Stimulated activated naive CD8-positive, alpha-beta T cell treated with anti-CD3 and anti-CD28 coated beads, Interleukin-15, Interleukin-2, amounts not matched to agents 100 ng/mL and 50 ng/mL, for 24 hours (primary cell): ENCODE data around the gene SUMF1.

Experiments
- H3K27ac Mint-ChIP-seq: one replicate; pipeline ENCODE4 v1.8.0; 2021; ENCODE audit warnings: mild to moderate bottlenecking, mixed read lengths
- H3K27me3 Mint-ChIP-seq: one replicate; pipeline ENCODE4 v1.8.0; 2021; ENCODE audit warnings: mixed read lengths
- H3K36me3 Mint-ChIP-seq: one replicate; pipeline ENCODE4 v1.8.0; 2021; ENCODE audit warnings: low read depth, mixed read lengths
- H3K4me1 Mint-ChIP-seq: one replicate; pipeline ENCODE4 v1.8.0; 2021; ENCODE audit warnings: low read depth, mixed read lengths
- H3K4me3 Mint-ChIP-seq: one replicate; pipeline ENCODE4 v1.8.0; 2021; ENCODE audit warnings: mild to moderate bottlenecking, mixed read lengths
- H3K9me3 Mint-ChIP-seq: one replicate; pipeline ENCODE4 v1.8.0; 2021; ENCODE audit warnings: mixed read lengths

The SUMF1 gene

DNA sequence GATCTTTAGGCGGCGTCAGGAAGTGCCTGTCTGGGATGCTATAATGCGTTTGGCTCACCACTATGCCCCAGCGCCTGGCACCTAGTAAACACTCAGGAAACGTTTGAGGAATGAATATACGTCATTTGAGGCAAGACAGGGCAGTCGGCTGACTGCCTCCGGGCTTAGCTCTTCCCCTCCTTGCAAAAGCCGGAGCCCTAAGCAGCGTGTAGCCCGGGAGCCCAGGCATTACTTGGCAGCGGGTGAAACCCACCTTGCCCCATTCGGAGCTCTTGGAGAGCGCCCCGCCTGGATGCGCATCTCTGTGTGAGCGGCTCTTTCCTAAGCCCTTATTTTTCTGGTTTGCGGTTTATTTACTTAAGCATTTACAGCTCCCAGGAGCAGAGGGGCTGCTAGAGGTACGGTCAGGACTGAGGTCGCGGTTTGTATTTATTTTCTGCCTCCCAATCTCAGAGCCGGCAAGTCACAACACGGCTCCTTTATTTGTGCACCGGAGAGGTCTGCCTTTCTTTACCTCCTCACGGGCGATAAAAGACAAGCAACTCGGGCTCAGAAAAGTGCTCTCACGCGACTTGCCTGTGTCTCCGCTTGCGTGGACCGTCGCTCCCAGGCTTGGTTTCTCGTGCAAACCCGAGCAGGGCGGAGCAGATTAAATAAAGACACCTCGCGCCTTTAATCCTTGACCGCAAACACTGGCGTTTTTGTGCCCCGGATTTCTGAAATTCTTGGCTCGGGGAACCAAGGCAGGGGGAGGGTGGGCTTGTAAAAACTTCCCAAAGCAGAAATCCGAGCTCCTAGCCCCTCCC lies 25.3 kb upstream of the SUMF1 start:
- H3K27ac Mint-ChIP-seq, result peak overlapping the region; percentile 90

GRCh38 chr3:4491855-4492207 lies 24.8 kb upstream of the SUMF1 start:
- peaks cover 34% of the 10 kb centered on the region for H3K4me1 Mint-ChIP-seq
- H3K4me3 Mint-ChIP-seq, result peak overlapping the region; percentile 97
- H3K36me3 Mint-ChIP-seq, result peaks cover 25% of the 10 kb centered on the region
- peaks cover 5% of the 10 kb centered on the region for H3K27me3 Mint-ChIP-seq
- peak overlapping the region; percentile 90 for H3K27ac Mint-ChIP-seq
- no peaks in the 10 kb centered on the region for H3K9me3 Mint-ChIP-seq

More for the DNA sequence above, 25.3 kb upstream of the SUMF1 start:
- peaks cover 39% of the 10 kb centered on the region for H3K4me1 Mint-ChIP-seq
- H3K36me3 Mint-ChIP-seq, result peaks cover 31% of the 10 kb centered on the region
- no peaks in the 10 kb centered on the region for H3K9me3 Mint-ChIP-seq
- peak overlapping the region; percentile 97 for H3K4me3 Mint-ChIP-seq
- H3K27me3 Mint-ChIP-seq, result peaks cover 5% of the 10 kb centered on the region

GRCh38 chr3:4478261-4478660 lies 11.2 kb upstream of the SUMF1 start:
- no peaks in the 10 kb centered on the region for H3K36me3 Mint-ChIP-seq
- H3K27me3 Mint-ChIP-seq, result peaks cover 8% of the 10 kb centered on the region
- no peak overlapping the region for H3K27ac Mint-ChIP-seq
- H3K4me1 Mint-ChIP-seq, result peaks cover 18% of the 10 kb centered on the region
- H3K4me3 Mint-ChIP-seq, result no peak overlapping the region
- H3K9me3 Mint-ChIP-seq, result no peaks in the 10 kb centered on the region

GRCh38 chr3:4476496-4476895 lies 9.4 kb upstream of the SUMF1 start:
- Mint-ChIP-seq H3K9me3 (no peaks in the 10 kb centered on the region), H3K36me3 (no peaks in the 10 kb centered on the region), H3K27ac (no peak overlapping the region), H3K27me3 (peaks cover 16% of the 10 kb centered on the region), H3K4me1 (peaks cover 20% of the 10 kb centered on the region), H3K4me3 (no peak overlapping the region)

DNA sequence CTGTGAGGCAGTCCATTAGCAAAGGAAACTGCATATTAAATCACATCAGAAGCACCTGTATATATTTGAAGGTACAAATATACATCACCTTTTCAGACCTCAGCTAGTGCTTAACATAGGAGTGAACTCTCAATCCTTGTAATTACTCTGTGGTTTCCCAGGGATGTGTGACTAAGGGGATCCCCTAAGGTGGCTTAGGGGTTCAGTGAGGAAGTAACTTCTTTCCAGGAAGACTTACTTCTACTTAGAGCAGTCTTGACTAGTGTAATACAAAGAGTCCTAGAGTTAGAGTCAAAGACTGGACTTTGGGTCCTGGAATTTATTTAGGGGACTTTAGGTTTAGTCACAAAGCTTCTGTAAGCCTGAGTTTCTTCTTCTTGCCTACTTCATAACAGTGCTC lies 8.7 kb upstream of the SUMF1 start:
- H3K27ac Mint-ChIP-seq, result no peak overlapping the region

DNA sequence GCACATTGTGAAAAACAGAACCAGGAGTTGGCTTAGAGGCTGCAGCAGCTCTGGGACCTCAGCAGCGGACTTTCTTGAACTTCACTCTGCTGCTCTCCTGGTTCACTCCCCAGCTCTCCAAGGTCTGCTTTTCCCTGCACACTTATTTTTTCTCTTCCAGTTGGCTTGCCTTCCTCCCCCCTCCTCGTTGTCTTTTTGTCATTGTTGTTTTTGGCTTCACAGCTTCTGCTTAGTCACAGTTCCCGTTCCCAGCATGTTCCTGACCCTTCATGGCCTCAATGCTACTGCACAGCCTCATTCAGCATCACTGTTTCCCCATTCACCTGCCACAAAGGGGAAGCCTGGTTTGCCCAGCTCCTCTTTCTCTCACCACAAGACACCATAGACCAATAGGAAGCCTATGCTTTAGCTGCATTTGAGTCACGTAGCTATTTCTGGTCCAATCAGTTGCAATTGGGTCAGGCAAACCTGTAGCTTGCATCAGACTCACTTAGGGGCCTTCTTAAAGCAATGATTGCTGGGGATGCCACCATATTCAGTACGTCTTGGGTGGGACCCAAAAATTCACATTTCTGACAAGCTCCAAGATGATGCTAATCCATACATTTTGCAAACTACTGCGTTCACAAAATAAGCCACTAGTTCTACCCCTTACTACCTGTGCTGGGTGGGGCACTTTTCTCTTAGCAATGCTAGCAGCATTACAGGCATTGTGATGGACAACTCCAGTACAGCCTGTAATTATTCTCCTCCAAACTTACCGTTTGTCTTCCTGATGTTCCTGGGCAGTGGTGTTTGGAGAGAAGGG lies 7.8 kb upstream of the SUMF1 start:
- no peaks in the 10 kb centered on the region for H3K9me3 Mint-ChIP-seq
- peak overlapping the region; percentile 55 for H3K4me3 Mint-ChIP-seq
- peak overlapping the region; percentile 89 for H3K27ac Mint-ChIP-seq
- peaks cover 27% of the 10 kb centered on the region for H3K4me1 Mint-ChIP-seq
- H3K27me3 Mint-ChIP-seq, result peaks cover 16% of the 10 kb centered on the region
- H3K36me3 Mint-ChIP-seq, result no peaks in the 10 kb centered on the region

More for the DNA sequence above, 8.7 kb upstream of the SUMF1 start:
- H3K4me1 Mint-ChIP-seq, result peaks cover 27% of the 10 kb centered on the region
- H3K27me3 Mint-ChIP-seq, result peaks cover 16% of the 10 kb centered on the region
- H3K36me3 Mint-ChIP-seq, result no peaks in the 10 kb centered on the region
- H3K9me3 Mint-ChIP-seq, result no peaks in the 10 kb centered on the region
- H3K4me3 Mint-ChIP-seq, result no peak overlapping the region

GRCh38 chr3:4472766-4473165 lies 5.7 kb upstream of the SUMF1 start:
- Mint-ChIP-seq H3K27me3 (peaks cover 9% of the 10 kb centered on the region), H3K4me3 (no peak overlapping the region)

GRCh38 chr3:4472312-4472711 lies 5.2 kb upstream of the SUMF1 start:
- Mint-ChIP-seq H3K27ac (no peak overlapping the region), H3K4me3 (no peak overlapping the region), H3K27me3 (peaks cover 9% of the 10 kb centered on the region), H3K9me3 (no peaks in the 10 kb centered on the region), H3K4me1 (peaks cover 32% of the 10 kb centered on the region), H3K36me3 (no peaks in the 10 kb centered on the region)

More at GRCh38 chr3:4472766-4473165, 5.7 kb upstream of the SUMF1 start:
- H3K4me1 Mint-ChIP-seq, result peaks cover 27% of the 10 kb centered on the region
- H3K9me3 Mint-ChIP-seq, result no peaks in the 10 kb centered on the region
- no peaks in the 10 kb centered on the region for H3K36me3 Mint-ChIP-seq
- H3K27ac Mint-ChIP-seq, result no peak overlapping the region

DNA sequence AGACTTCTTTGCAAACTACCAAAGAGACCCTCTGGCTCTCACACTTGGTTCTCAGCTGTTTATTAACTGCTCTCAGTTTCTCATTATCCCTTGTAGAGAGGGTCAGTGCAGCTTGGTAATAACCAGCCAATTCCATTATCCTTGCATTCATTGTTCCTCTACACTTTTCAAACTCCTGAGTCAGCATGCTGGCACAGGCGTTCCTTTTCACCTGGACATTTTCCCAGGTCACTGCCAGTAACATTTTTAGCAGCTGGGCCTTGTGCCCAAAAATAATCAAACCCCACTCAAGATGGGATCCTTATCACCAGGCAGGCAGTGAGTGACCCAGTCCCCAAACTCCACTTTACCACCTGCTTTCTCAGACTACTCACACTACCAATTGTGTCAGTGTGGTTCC lies 4.8 kb upstream of the SUMF1 start:
- H3K4me3 Mint-ChIP-seq, result no peak overlapping the region
- no peak overlapping the region for H3K27ac Mint-ChIP-seq
- H3K36me3 Mint-ChIP-seq, result no peaks in the 10 kb centered on the region
- H3K27me3 Mint-ChIP-seq, result peaks cover 9% of the 10 kb centered on the region
- H3K9me3 Mint-ChIP-seq, result no peaks in the 10 kb centered on the region
- H3K4me1 Mint-ChIP-seq, result peaks cover 34% of the 10 kb centered on the region

DNA sequence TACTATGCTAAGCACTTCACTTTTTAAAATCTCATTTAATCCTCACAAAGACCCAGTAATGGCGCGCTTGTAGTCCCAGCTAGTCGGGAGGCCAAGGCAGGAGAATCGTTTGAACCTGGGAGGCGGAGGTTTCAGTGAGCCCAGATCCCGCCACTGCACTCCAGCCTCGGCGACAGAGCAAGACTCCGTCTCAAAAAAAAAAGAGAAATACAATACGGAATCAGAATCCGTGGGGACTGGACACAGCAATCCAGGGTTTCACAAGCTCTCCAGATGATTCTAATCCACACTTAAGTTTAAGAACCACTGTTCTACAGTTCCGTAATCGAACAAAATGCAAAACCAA lies 426 bp upstream of the SUMF1 start:
- peak overlapping the region; percentile 93 for H3K4me3 Mint-ChIP-seq
- peak overlapping the region; percentile 92 for H3K27ac Mint-ChIP-seq
- peaks cover 33% of the 10 kb centered on the region for H3K4me1 Mint-ChIP-seq
- peaks cover 3% of the 10 kb centered on the region for H3K36me3 Mint-ChIP-seq
- no peaks in the 10 kb centered on the region for H3K9me3 Mint-ChIP-seq
- H3K27me3 Mint-ChIP-seq, result peaks cover 3% of the 10 kb centered on the region

GRCh38 chr3:4464576-4464975 lies 2.5 kb downstream of the SUMF1 start:
- Mint-ChIP-seq H3K36me3 (peaks cover 3% of the 10 kb centered on the region), H3K27ac (no peak overlapping the region), H3K9me3 (no peaks in the 10 kb centered on the region), H3K27me3 (no peaks in the 10 kb centered on the region), H3K4me1 (peaks cover 38% of the 10 kb centered on the region), H3K4me3 (peak overlapping the region; percentile 32)

- Mint-ChIP-seq H3K4me1 (peaks cover 35% of the 10 kb centered on the region), H3K27ac (no peak overlapping the region), H3K27me3 (no peaks in the 10 kb centered on the region), H3K4me3 (no peak overlapping the region), H3K9me3 (no peaks in the 10 kb centered on the region), H3K36me3 (peaks cover 3% of the 10 kb centered on the region)
Measured at GRCh38 chr3:4462369-4463040, 4.6 kb downstream of the SUMF1 start.

DNA sequence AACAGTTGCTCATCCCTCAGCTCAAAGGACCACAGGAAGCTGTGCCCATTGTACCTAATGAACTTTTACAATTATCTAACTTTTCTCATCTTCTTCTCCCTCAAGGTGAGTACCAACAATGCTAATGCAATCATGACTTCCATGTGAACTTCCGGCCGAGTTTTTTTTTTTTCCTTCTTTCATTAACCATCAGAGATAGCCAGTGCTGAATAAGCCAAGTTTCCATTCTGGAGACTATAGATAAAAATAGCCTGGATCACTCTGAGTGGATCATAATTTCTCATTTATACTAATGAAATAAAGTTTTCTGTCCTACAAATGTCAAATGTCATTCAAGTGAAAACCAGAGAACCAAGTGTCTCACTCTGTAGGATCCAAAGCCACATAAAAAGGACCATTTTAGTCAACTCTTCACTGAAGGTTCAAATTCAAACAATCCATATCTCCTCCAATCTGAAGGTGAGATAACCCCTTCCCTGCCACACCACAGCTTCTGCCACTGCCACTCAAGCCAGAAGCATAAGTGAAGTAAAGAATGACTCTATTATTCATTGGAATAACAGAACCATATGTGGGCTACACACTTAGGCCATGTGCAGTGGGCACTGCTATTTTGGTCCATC lies 5.5 kb downstream of the SUMF1 start:
- Mint-ChIP-seq H3K4me3 (no peak overlapping the region), H3K27me3 (no peaks in the 10 kb centered on the region), H3K36me3 (peaks cover 3% of the 10 kb centered on the region), H3K9me3 (no peaks in the 10 kb centered on the region), H3K27ac (peak overlapping the region; percentile 66), H3K4me1 (peaks cover 30% of the 10 kb centered on the region)

- Mint-ChIP-seq H3K4me3 (no peak overlapping the region), H3K9me3 (no peaks in the 10 kb centered on the region), H3K27me3 (no peaks in the 10 kb centered on the region), H3K4me1 (peaks cover 24% of the 10 kb centered on the region), H3K27ac (no peak overlapping the region), H3K36me3 (peaks cover 3% of the 10 kb centered on the region)
Measured at GRCh38 chr3:4460334-4460733, 6.7 kb downstream of the SUMF1 start.

DNA sequence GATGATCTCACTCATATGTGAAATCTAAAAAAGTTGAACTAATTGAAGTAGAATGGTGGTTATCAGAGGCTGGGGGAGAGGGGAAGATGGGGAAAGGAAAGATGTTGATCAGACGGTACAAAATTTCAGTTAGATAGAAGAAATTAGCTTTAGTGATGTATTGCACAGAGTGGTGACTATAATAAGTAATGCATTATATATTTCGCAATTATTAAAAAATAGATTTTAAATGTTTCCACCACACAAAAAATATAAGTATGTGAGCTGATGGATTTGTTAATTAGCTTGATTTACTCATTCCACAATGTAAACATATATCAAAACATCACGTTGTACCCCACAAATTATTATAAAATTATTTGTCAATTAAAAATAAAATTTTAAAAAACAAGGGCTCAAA lies 8.1 kb downstream of the SUMF1 start:
- Mint-ChIP-seq H3K4me3 (no peak overlapping the region), H3K4me1 (peaks cover 18% of the 10 kb centered on the region), H3K27me3 (no peaks in the 10 kb centered on the region), H3K36me3 (peaks cover 2% of the 10 kb centered on the region), H3K27ac (no peak overlapping the region), H3K9me3 (no peaks in the 10 kb centered on the region)
